ENCODE measurements around the gene SLIRP.

DNA sequence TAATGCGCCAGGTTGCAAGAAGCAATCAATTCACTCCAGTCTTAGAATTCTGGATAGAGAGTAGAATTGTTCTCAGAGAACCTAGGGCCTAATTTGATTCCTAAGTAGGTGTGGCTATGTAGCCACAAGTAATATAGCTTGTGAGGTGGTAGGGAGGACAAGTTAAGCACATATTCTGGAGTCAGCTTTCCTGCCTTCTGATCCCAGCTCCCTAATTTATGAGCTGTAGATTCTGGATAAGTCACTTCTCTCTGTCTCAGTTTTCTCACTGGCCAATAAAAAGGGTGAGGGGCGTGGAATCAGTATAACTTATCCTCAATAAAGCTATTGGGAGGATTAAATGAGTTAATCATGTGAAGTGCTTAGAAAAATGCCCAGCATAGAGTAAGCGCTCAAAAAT, 56.1 kb downstream of the SLIRP start:
- TF ChIP-seq CTCF (IDR thresholded peaks at IDR 0.05) (no peak), POLR2A (IDR thresholded peaks at IDR 0.05) (no peak)
